Activated CD8-positive, alpha-beta memory T cell treated with anti-CD3 and anti-CD28 coated beads, Interleukin-2, amount 50 U/mL, for 24 hours (primary cell): ENCODE data around the gene LILRB1.
"Not testable (repeated sequence)": the region's sequence is repeated elsewhere in the genome, so short reads cannot be mapped to it uniquely, and the experiment has no call there.

Experiments used
- DNase-seq: peaks from one replicate; pipeline ENCODE4 v3.0.0-alpha.2; 2020; ENCODE audit errors: extremely low read depth

LILRB1 gene

DNA sequence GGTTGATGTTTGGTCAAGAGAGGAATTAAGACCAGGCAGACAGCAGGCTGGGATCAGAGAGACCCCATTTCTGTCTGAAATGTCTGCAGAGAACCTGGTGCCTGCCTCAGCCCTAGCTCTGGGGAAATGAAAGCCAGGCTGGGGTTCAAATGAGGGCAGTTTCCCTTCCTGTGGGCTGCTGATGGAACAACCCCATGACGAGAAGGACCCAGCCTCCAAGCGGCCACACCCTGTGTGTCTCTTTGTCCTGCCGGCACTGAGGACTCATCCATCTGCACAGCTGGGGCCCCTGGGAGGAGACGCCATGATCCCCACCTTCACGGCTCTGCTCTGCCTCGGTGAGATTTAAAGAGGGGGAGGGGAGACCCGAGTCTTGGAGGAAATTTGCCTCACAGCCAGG is 32.4 kb downstream of the LILRB1 start, which contains the start of gene LILRB4:
Gene LILRB4 (plus strand): TSS at position 256 of the 400 bp plus-strand sequence. CDS start 49 bp downstream, at position 305.
- no peak for DNase-seq

- no peak for DNase-seq
Measured at GRCh38 chr19:54665530-54665929, 35.2 kb downstream of the LILRB1 start.

GRCh38 chr19:54667217-54667616 is 36.9 kb downstream of the LILRB1 start:
- no peak for DNase-seq

GRCh38 chr19:54668353-54668752 is 38.1 kb downstream of the LILRB1 start:
- DNase-seq, result no peak

DNA sequence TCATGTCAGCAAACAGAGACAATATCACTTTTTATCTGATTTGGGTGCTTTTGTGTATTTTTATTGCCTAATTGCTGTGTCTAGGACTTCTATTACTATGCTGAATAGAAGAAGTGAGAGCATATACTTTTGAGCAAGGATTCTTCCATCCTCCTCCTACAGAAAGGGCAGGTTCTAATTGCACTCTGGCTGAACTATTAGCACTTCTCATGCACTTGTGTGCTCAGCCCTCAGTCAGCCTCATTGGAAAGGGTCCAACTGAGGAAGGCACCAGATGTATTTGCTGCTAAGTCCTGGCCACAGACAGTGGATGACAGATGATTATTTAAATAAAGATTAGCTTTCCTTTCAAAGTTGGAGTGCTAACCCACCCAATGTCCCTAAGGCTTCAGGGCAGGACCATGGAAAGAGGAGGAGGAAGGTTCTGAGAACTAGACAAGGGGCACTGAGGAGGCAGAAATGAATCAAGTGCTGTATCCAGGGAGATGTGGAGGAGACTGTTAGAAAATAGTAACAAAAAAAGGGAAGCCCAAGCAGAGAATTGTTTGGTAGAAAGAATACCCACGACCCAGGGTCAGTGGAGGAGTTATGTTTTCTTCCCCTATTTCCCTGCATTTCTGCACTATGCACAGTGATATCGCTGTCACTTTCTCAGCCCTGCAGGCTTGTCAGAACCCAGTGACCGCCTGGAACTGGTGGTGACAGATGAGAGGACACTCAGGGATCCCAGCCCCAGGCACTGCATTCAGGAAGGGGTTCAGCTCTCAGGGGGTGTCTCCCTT is 40.5 kb downstream of the LILRB1 start:
- no peak for DNase-seq

DNA sequence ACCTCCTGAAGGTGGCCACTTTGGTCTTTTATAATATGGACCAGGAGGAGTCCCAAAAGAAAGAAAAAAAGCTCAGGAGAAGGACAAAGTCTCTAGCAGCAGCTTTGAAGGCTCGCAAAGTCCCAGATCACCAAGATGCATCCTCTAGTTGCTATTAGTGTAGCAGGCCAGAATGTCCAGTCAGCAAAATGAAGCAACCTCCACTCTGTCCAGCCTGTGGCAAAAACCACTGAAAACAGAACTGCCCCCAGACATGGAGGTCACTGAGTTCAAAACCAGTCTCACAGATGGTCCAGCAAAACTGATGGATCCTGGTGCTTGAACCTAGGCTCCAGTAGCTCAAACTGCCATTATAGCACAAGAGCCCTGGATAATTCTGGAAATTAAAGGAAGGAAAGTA is 42.9 kb downstream of the LILRB1 start:
- DNase-seq, result no peak

- no peak for DNase-seq
Measured at GRCh38 chr19:54674021-54674617, 43.8 kb downstream of the LILRB1 start.

DNA sequence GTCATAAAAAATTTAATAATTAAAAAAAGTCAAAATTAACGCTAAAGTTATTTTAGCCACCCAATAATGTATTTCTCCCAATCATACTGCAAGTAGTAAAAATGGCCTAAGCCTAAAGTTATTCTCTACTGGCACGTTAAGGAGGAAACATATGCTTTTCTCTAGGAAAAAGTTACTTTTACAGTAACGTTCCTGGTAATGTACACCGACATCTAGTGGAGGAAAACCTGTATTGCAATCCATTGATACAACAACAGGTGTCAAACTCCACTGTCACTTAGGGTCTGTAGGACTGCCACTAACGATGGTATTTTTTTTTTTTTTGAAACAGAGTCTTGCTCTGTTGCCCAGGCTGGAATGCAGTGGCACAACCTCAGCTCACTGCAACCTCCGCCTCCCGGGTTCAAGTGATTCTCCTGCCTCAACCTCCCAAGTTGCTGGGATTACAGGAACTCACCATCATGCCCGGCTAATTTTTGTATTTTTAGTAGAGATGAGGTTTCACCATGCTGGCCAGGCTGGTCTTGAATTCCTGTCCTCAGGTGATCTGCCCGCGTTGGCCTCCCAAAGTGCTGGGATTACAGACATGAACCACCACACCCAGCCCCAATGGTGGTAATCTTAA is 46.0 kb downstream of the LILRB1 start:
- not testable (repeated sequence) for DNase-seq

DNA sequence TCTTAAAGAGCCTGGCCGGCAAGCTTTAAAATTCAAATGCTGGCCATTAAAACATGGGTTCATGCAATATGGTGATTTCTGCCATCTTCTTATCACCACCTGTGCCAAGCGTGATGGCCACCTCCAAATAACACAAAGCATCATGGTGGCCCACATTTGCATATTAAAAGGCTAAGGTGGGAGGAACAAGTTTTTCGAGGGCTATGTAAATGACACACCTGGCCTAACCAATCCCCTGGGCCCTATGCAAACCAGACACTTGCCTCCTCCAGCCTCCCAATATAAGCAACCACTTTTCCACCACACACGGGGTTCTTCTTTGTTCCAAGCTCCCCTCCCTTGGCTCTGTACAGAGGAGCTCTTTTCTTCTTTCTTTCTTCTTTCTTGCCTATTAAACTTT is 46.9 kb downstream of the LILRB1 start:
- DNase-seq, result no peak

GRCh38 chr19:54681596-54681995 is 51.3 kb downstream of the LILRB1 start:
- DNase-seq, result not testable (repeated sequence)

DNA sequence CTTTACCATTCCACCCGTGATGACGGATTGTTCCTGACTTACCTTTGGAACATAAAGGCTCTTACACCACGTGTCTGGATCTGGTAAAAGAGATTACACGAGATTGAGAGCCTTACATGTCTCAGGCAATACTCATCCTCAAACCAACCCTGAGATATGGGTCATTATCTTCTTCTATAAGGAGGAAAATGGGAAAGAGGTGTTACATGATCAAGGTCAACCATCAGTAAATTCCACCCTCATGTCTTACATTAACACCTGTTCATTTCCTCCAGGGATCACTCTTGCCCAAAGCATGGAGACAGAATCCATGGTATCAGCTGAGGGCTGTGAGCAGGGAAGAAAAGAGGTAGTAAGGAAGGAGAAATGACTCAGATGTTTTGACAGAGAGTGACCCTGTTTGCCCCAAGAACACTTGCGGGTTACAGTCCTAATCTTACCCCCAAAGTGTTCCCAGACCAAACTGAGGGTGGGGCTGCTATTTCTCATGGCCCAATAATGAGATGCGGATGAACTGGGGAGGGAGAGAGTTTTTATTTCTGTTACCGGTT is 52.1 kb downstream of the LILRB1 start:
- DNase-seq, result no peak

GRCh38 chr19:54684527-54684926 is 54.2 kb downstream of the LILRB1 start:
- DNase-seq, result no peak
